A549 (cell line): Measurements from ENCODE around the gene TMPRSS6. TPM values are rescaled to one million over a fixed set of nuclear protein-coding genes. Genes with fewer than 3 reads are reported as not detected.
A peak's percentile ranks its signal among the peaks of the same experiment; 100 is the strongest.

Source experiments
- ATAC-seq, 2 experiments: fragments of 200-7000 bp in 1 of 2; fragments of >200 bp in 1 of 2; cut with Nextera tagmentation in 1 of 2; cut with Tn5 transposase in 1 of 2; 3 replicates each; pipeline versions ENCODE4 v1.8.0 to v1.9.1; 2018 to 2020; ENCODE audit warnings: mild to moderate bottlenecking in 1 of 2, moderate library complexity in 1 of 2
- CTCF ChIA-PET: fragments of 300-600 bp; sonication (Branson Sonifier 250); formaldehyde crosslinking; extraction: SDS; loops from one replicate; lab custom pipeline; 2021; ENCODE audit warnings: antibody characterized with exemption, inconsistent platforms; lab: Yijun Ruan, JAX
- POLR2A ChIA-PET: fragments of 350-600 bp; formaldehyde crosslinking; extraction: SDS; loops from one replicate; lab custom pipeline; 2021; ENCODE audit warnings: antibody characterized with exemption, inconsistent platforms; lab: Yijun Ruan, JAX
- DNase-seq, 2 experiments: peaks; one replicate each; pipeline versions ENCODE4 v3.0.0 to v3.0.0-alpha.2; 2011 to 2016; ENCODE audit warnings: low read depth in 1 of 2, low spot score in 1 of 2
- FAIRE-seq: peaks from 2 replicates; lab custom pipeline; 2011; peaks lifted over from hg19 to GRCh38; lab: Jason Lieb, UNC
- H3K27ac ChIP-seq, 2 experiments: fragments of >200 bp; sonication (Bioruptor Twin); formaldehyde crosslinking; 3 replicates each; pipeline ENCODE4 v1.5.1; 2016 to 2017
- H3K4me1 ChIP-seq: fragments of >200 bp; sonication (Bioruptor Twin); formaldehyde crosslinking; 3 replicates; pipeline ENCODE4 v1.6.1; 2016
- H3K4me2 ChIP-seq: fragments of >200 bp; sonication (Bioruptor Twin); formaldehyde crosslinking; 3 replicates; pipeline ENCODE4 v1.6.1; 2016
- H3K4me3 ChIP-seq: fragments of >200 bp; sonication (Bioruptor Twin); formaldehyde crosslinking; 3 replicates; pipeline ENCODE4 v1.5.1; 2016
- H3K9me3 ChIP-seq: fragments of >200 bp; sonication (Bioruptor Twin); formaldehyde crosslinking; 3 replicates; pipeline ENCODE4 v1.6.1; 2016
- BHLHE40 ChIP-seq: IDR thresholded peaks from 2 replicates; pipeline ENCODE4 v1.6.1; 2012; ENCODE audit warnings: low read depth, low read length, inconsistent platforms
- CHD4 ChIP-seq: fragments of 200-600 bp; sonication (generic); IDR thresholded peaks from 2 replicates; pipeline ENCODE4 v1.6.1; 2016; ENCODE audit warnings: antibody characterized with exemption, mild to moderate bottlenecking, borderline replicate concordance
- EHMT2 ChIP-seq: fragments of 200-600 bp; sonication (generic); IDR thresholded peaks from 2 replicates; pipeline ENCODE4 v1.6.1; 2016; ENCODE audit warnings: antibody characterized with exemption, low read depth, mild to moderate bottlenecking, moderate library complexity
- FOSL2 ChIP-seq, 2 experiments: fragments of 450-650 bp in 1 of 2; fragments of >200 bp in 1 of 2; sonication (Bioruptor Twin) in 1 of 2; formaldehyde crosslinking; IDR thresholded peaks; 2 replicates each; pipeline versions ENCODE4 v1.5.0 to v1.6.1; 2016 to 2020; ENCODE audit warnings: mild to moderate bottlenecking in 1 of 2, moderate library complexity in 1 of 2
- HDAC2 ChIP-seq: fragments of 200-600 bp; sonication (generic); IDR thresholded peaks from 2 replicates; pipeline ENCODE4 v1.6.1; 2016
- HEYL ChIP-seq: fragments of 250-450 bp; sonication (Bioruptor Pico); IDR thresholded peaks from 2 replicates; pipeline ENCODE4 v1.8.0; 2021; ENCODE audit warnings: mild to moderate bottlenecking, moderate library complexity
- HOXA7 ChIP-seq: fragments of 250-450 bp; sonication (Bioruptor Pico); IDR thresholded peaks from 2 replicates; pipeline ENCODE4 v1.5.0; 2020; ENCODE audit warnings: mild to moderate bottlenecking, moderate library complexity
- HOXB13 ChIP-seq: fragments of 250-450 bp; sonication (Bioruptor Pico); IDR thresholded peaks from 2 replicates; pipeline ENCODE4 v1.5.0; 2020; ENCODE audit warnings: low read depth, mild to moderate bottlenecking, moderate library complexity
- HOXB5 ChIP-seq: fragments of 250-450 bp; sonication (Bioruptor Pico); IDR thresholded peaks from 2 replicates; pipeline ENCODE4 v1.5.0; 2020; ENCODE audit warnings: mild to moderate bottlenecking, moderate library complexity
- JUN ChIP-seq, 2 experiments: fragments of >200 bp; sonication (Bioruptor Twin); formaldehyde crosslinking; IDR thresholded peaks; 2 replicates in 1 of 2; 3 replicates in 1 of 2; pipeline ENCODE4 v1.6.1; 2016 to 2017
- JUNB ChIP-seq: fragments of >200 bp; sonication (Bioruptor Twin); formaldehyde crosslinking; IDR thresholded peaks from 2 replicates; pipeline ENCODE4 v1.6.1; 2016
- MAFK ChIP-seq: fragments of 450-650 bp; IDR thresholded peaks from 2 replicates; pipeline ENCODE4 v1.6.1; 2014; ENCODE audit not compliant: partially characterized antibody
- NFE2L2 ChIP-seq: fragments of 150-350 bp; conservative IDR thresholded peaks from 2 replicates; pipeline ENCODE4 v1.6.1; 2014; ENCODE audit warnings: low read length
- NR3C1 ChIP-seq: fragments of >200 bp; sonication (Bioruptor Twin); formaldehyde crosslinking; IDR thresholded peaks from 3 replicates; pipeline ENCODE4 v1.6.1; 2017
- POLR2AphosphoS2 ChIP-seq: conservative IDR thresholded peaks from 2 replicates; pipeline ENCODE4 v1.6.1; 2012; ENCODE audit warnings: low read length, improper control_type of control experiment, inconsistent platforms
- RAD21 ChIP-seq, 2 experiments: fragments of >200 bp in 1 of 2; sonication (Bioruptor Twin) in 1 of 2; formaldehyde crosslinking in 1 of 2; IDR thresholded peaks in 1 of 2; conservative IDR thresholded peaks in 1 of 2; 2 replicates in 1 of 2; 3 replicates in 1 of 2; pipeline ENCODE4 v1.6.1; 2012 to 2018; ENCODE audit warnings: inconsistent platforms in 1 of 2
- RARB ChIP-seq: fragments of 250-450 bp; sonication (Bioruptor Pico); IDR thresholded peaks from 2 replicates; pipeline ENCODE4 v1.8.0; 2021; ENCODE audit warnings: mild to moderate bottlenecking, moderate library complexity
- RNF2 ChIP-seq: fragments of 200-600 bp; sonication (generic); IDR thresholded peaks from 2 replicates; pipeline ENCODE4 v1.6.1; 2016; ENCODE audit warnings: low read depth, mild to moderate bottlenecking, antibody characterized with exemption, moderate library complexity, borderline replicate concordance
- SREBF2 ChIP-seq: fragments of 450-650 bp; IDR thresholded peaks from 2 replicates; pipeline ENCODE4 v1.6.1; 2014; ENCODE audit warnings: mild to moderate bottlenecking, moderate library complexity
- TP53 ChIP-seq: fragments of 250-450 bp; sonication (Bioruptor Pico); IDR thresholded peaks from 2 replicates; pipeline ENCODE4 v1.5.0; 2021; ENCODE audit warnings: mild to moderate bottlenecking, moderate library complexity
- ZC3H11A ChIP-seq: fragments of 450-650 bp; IDR thresholded peaks from 2 replicates; pipeline ENCODE4 v1.6.1; 2014; ENCODE audit warnings: antibody characterized with exemption, mild to moderate bottlenecking
- ZFP36 ChIP-seq: fragments of 450-650 bp; IDR thresholded peaks from 2 replicates; pipeline ENCODE4 v1.6.1; 2014; ENCODE audit warnings: borderline replicate concordance; ENCODE audit not compliant: partially characterized antibody
- WGBS: methylation state at CpG from one replicate; pipeline ENCODE4 v1.1.6; 2017; ENCODE audit errors: missing lambda C conversion rate; 5-methylcytosine and 5-hydroxymethylcytosine counted together
- polyA plus RNA-seq, 4 experiments: library from polyadenylated mRNA; depleted of rRNA in 3 of 4; stranded (reverse); fragments of >200 nt; fragmentation: RNase III in 1 of 4; extraction: RNeasy Plus Mini Kit Qiagen cat#74134 plus additional on column Dnase treatment in 1 of 4; gene quantifications; 2 replicates in 3 of 4; 3 replicates in 1 of 4; pipeline ENCODE4 v1.2.3, GENCODE V29; 2011 to 2017
- TF ChIP-seq, protein P1 (sequence below): fragments of >200 bp; sonication (Bioruptor Twin); formaldehyde crosslinking; IDR thresholded peaks from 2 replicates; pipeline ENCODE4 v1.6.1; 2016
- TF ChIP-seq, protein P2 (sequence below): fragments of 200-600 bp; sonication (generic); IDR thresholded peaks from 2 replicates; pipeline ENCODE4 v1.6.1; 2016; ENCODE audit warnings: antibody characterized with exemption, mild to moderate bottlenecking, moderate library complexity

TMPRSS6 gene
- polyA plus RNA-seq, 2 of the 4 experiments (the other 2 are of a cell fraction): not detected

DNA sequence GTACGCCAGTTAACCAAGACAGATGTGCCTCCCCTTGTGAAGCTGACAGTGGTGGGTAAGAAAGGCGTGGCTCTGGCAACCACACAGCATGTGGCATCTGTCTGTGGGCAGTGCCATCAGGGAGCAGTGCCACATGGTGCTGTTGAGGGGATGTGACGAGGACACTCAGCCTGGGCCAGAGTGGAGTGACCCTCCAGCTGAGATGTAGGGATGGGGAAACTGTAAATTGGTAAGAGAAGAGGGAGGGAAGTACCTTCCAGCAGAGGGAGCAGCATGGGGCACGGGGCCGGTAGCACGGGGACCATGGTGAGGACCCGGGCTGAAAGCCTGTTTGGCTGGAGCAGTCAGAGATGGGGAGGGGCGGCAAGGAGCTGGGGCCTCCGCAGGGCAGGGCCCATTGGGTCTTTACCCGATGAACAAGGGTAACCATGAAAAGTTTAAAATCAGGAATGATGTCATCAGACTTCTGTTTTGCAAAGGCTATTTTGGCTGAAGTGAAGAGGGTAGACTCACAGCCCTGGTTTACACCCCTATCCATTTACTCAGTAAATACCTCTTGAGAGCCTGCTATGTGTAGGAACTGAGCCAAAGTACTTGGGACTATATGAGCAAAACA, 10.4 kb downstream of the TMPRSS6 start:
- 68% methylated on average over 8 of the region's 10 CpGs for WGBS
- DNase-seq: no peak
- Histone ChIP-seq H3K4me3 (no peak overlapping the region), H3K4me2 (no peak overlapping the region), H3K27ac (no peak overlapping the region), H3K4me1 (no peaks in the 10 kb centered on the region), H3K9me3 (no peaks in the 10 kb centered on the region)
- peak in 1 of 2 experiments; percentile 68; a peak in 3 of 6 replicates for ATAC-seq
- no peak for FAIRE-seq
- POLR2A ChIA-PET: no interaction called here
- TF ChIP-seq RAD21 (conservative IDR thresholded peaks at IDR 0.05 in 1 of 2, IDR thresholded peaks at IDR 0.05 in 1 of 2) (peak in 1 of 2 experiments; percentile 9; a peak in 1 of 5 replicates), HOXB13 (no peak)
- CTCF ChIA-PET: interaction anchor here (0.6 to 1.5 kb wide), 3 partner anchors 9 to 1670 kb away, joined by 3 read pairs; no protein-coding TSS in a partner anchor

DNA sequence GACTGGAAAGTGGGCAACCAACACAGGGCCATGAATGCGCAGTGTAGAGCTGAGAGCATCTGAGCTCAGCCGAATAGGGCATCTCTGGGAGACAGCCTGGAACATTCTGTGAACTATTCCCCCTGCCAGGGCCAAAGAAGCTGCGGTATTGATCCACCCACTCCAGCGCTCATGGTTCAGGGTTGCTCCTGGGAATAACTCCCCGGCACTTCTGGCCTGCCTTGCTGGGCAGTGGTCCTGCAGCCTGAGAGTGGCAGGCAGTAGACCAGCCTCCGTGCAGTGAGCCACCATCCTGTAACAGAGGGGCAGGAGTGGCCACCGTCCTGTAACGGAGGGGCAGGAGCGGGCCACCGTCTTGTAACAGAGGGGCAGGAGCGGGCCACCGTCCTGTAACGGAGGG, 12.2 kb downstream of the TMPRSS6 start:
- FAIRE-seq: no peak
- POLR2A ChIA-PET: no interaction called here
- WGBS: 72% methylated on average over 6 of the region's 13 CpGs

DNA sequence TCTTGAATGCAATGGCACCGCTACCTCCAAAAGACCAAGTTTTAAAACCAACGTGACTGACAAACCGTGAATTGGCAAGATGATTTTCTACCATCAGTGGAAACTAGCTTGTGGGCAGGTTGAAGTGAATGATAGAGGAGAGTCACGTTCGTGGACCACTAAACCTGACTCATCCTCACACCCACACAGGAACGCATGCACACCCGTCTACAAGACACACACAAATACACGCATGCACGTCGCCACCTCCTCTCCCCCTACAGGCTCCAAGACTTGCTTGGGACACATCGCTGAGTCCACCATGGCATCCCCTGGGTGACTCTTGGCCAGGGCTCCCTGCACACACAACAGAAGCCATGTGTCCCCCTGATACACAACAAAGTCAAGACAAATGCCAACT, 14.4 kb downstream of the TMPRSS6 start:
- H3K9me3 ChIP-seq: no peaks in the 10 kb centered on the region
- WGBS: 79% methylated on average over 11 of the region's 11 CpGs
- no peak overlapping the region for H3K4me3 ChIP-seq
- DNase-seq: no peak
- TF ChIP-seq, protein P1, sequence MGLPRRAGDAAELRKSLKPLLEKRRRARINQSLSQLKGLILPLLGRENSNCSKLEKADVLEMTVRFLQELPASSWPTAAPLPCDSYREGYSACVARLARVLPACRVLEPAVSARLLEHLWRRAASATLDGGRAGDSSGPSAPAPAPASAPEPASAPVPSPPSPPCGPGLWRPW: no peak
- TF ChIP-seq NR3C1: no peak
- no peak for TF ChIP-seq NFE2L2
- TF ChIP-seq HOXB5 (CRISPR knock-in tag): no peak
- TF ChIP-seq HEYL (CRISPR knock-in tag): no peak
- TF ChIP-seq, protein P2, sequence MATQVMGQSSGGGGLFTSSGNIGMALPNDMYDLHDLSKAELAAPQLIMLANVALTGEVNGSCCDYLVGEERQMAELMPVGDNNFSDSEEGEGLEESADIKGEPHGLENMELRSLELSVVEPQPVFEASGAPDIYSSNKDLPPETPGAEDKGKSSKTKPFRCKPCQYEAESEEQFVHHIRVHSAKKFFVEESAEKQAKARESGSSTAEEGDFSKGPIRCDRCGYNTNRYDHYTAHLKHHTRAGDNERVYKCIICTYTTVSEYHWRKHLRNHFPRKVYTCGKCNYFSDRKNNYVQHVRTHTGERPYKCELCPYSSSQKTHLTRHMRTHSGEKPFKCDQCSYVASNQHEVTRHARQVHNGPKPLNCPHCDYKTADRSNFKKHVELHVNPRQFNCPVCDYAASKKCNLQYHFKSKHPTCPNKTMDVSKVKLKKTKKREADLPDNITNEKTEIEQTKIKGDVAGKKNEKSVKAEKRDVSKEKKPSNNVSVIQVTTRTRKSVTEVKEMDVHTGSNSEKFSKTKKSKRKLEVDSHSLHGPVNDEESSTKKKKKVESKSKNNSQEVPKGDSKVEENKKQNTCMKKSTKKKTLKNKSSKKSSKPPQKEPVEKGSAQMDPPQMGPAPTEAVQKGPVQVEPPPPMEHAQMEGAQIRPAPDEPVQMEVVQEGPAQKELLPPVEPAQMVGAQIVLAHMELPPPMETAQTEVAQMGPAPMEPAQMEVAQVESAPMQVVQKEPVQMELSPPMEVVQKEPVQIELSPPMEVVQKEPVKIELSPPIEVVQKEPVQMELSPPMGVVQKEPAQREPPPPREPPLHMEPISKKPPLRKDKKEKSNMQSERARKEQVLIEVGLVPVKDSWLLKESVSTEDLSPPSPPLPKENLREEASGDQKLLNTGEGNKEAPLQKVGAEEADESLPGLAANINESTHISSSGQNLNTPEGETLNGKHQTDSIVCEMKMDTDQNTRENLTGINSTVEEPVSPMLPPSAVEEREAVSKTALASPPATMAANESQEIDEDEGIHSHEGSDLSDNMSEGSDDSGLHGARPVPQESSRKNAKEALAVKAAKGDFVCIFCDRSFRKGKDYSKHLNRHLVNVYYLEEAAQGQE: no peak
- TF ChIP-seq SREBF2: no peak
- H3K4me2 ChIP-seq: no peak overlapping the region
- no peak for FAIRE-seq
- CTCF ChIA-PET: interaction anchor here (0.7 to 1.5 kb wide), 3 partner anchors 8 to 102 kb away, joined by 3 read pairs; no protein-coding TSS in a partner anchor
- POLR2A ChIA-PET: no interaction called here
- H3K27ac ChIP-seq: no peak overlapping the region
- no peak for ATAC-seq
- H3K4me1 ChIP-seq: no peaks in the 10 kb centered on the region; the same call in 2 of the 3 replicates

More for the DNA sequence above, 12.2 kb downstream of the TMPRSS6 start:
- Histone ChIP-seq H3K9me3 (no peaks in the 10 kb centered on the region), H3K27ac (no peak overlapping the region), H3K4me2 (no peak overlapping the region), H3K4me1 (no peaks in the 10 kb centered on the region), H3K4me3 (no peak overlapping the region)
- ATAC-seq (no peak), DNase-seq (no peak)
- TF ChIP-seq, protein P2: no peak
- TF ChIP-seq JUN (IDR thresholded peaks at IDR 0.05): no peak
- TF ChIP-seq RARB (CRISPR knock-in tag): no peak
- no peak for TF ChIP-seq HOXA7 (CRISPR knock-in tag)
- no peak for TF ChIP-seq CHD4
- TF ChIP-seq ZFP36: no peak
- TF ChIP-seq MAFK: no peak
- TF ChIP-seq RAD21 (conservative IDR thresholded peaks at IDR 0.05 in 1 of 2, IDR thresholded peaks at IDR 0.05 in 1 of 2): no peak
- no peak for TF ChIP-seq RNF2
- no peak for TF ChIP-seq BHLHE40
- no peak for TF ChIP-seq FOSL2 (IDR thresholded peaks at IDR 0.05)
- TF ChIP-seq FOSL2 (CRISPR knock-in tag; IDR thresholded peaks at IDR 0.05): no peak
- TF ChIP-seq, protein P1: no peak
- TF ChIP-seq EHMT2: no peak
- no peak for TF ChIP-seq POLR2AphosphoS2
- no peak for TF ChIP-seq HDAC2
- no peak for TF ChIP-seq ZC3H11A
- no peak for TF ChIP-seq JUNB
- TF ChIP-seq TP53: no peak
- CTCF ChIA-PET: no interaction called here
